PC-3 (cell line): ENCODE measurements around the gene APC.

Experiments used
- CTCF ChIP-seq: fragments of 300-600 bp; sonication (generic); conservative IDR thresholded peaks from 2 replicates; pipeline ENCODE4 v1.5.1; 2017; ENCODE audit warnings: antibody characterized with exemption, low read depth, mild to moderate bottlenecking, low read length
- EZH2phosphoT487 ChIP-seq: fragments of 300-600 bp; sonication (generic); IDR thresholded peaks from 2 replicates; pipeline ENCODE4 v1.6.1; 2018; ENCODE audit warnings: mild to moderate bottlenecking, antibody characterized with exemption, low read length, borderline replicate concordance

GRCh38 chr5:112697322-112697721, 40.4 kb upstream of the APC start:
- TF ChIP-seq EZH2phosphoT487, result no peak
- TF ChIP-seq CTCF, result no peak
